ENCODE results near the gene ST3GAL6. TPM values are rescaled to one million over a fixed set of nuclear protein-coding genes. Genes with fewer than 3 reads are reported as not detected.

ST3GAL6 gene
- total and polyA plus RNA-seq, 2 experiments from 2014 or later = 9.6 to 16.1 TPM

DNA sequence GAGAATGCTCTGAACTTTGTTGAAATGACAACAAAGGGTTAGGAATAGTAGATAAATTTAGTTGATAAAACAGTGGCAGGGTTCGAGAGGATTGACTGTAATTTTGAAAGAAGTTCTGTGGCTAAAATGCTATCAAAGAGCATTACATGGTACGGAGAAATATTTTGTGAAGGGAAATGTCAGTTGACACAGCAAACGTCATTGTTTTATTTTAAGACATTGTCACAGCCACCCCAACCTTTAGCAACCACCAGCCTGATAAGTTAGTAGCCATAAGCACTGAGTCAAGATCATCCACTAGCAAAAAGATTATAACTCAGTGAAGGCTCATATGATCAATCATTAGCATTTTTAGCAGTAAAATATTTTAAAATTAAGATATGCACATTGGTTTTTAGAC lies 8.7 kb upstream of the ST3GAL6 start:
- Histone ChIP-seq H3K9me3 (ENCODE audit: low read depth) (no peaks in the 10 kb centered on the region), H3K27me3 (no peaks in the 10 kb centered on the region), H3K27ac (no peak overlapping the region), H3K9me2 (replicated peaks; ENCODE audit: insufficient read depth) (no peaks in the 10 kb centered on the region), H3K79me2 (no peaks in the 10 kb centered on the region), H3K4me1 (ENCODE audit: insufficient read depth) (peaks cover 6% of the 10 kb centered on the region), H3K4me2 (no peak overlapping the region), H3K4me3 (no peak overlapping the region), H2AFZ (no peak overlapping the region), H4K20me1 (ENCODE audit: insufficient read depth, poor library complexity, severe bottlenecking) (no peaks in the 10 kb centered on the region), H3K36me3 (replicated peaks; ENCODE audit: insufficient read depth, low read depth) (no peaks in the 10 kb centered on the region)
- no peak for DNase-seq (ENCODE audit: low spot score)
- 48% methylated on average over 3 of the region's 3 CpGs for WGBS (ENCODE audit: low lambda C conversion rate, missing lambda C conversion rate)
- TF ChIP-seq, protein P1, sequence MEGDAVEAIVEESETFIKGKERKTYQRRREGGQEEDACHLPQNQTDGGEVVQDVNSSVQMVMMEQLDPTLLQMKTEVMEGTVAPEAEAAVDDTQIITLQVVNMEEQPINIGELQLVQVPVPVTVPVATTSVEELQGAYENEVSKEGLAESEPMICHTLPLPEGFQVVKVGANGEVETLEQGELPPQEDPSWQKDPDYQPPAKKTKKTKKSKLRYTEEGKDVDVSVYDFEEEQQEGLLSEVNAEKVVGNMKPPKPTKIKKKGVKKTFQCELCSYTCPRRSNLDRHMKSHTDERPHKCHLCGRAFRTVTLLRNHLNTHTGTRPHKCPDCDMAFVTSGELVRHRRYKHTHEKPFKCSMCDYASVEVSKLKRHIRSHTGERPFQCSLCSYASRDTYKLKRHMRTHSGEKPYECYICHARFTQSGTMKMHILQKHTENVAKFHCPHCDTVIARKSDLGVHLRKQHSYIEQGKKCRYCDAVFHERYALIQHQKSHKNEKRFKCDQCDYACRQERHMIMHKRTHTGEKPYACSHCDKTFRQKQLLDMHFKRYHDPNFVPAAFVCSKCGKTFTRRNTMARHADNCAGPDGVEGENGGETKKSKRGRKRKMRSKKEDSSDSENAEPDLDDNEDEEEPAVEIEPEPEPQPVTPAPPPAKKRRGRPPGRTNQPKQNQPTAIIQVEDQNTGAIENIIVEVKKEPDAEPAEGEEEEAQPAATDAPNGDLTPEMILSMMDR (IDR thresholded peaks at IDR 0.05; ENCODE audit: poor library complexity) = no peak
- TF ChIP-seq EZH2 (IDR thresholded peaks at IDR 0.05; ENCODE audit: borderline replicate concordance) (no peak), EZH2phosphoT487 (IDR thresholded peaks at IDR 0.05; ENCODE audit: low read depth, severe bottlenecking, unreplicated experiment) (no peak)

DNA sequence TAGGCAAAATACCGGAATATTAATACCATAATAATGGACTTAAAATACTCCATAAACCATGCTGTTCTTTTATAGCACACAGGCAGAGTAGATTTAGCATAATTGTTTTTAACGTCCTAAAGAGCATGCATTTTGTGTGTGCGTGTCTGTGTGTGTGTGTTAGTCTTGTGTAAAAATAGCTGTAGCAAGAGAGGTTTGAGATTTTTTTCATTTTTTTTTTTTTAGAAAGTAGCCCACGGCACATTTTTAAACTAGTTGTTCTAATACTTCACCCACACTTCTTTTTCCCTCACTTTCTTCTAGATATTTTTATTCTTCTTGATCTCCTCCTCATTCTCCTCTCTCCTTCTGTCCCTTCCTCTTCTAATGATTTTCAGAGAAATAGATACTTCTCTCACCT lies 7.5 kb upstream of the ST3GAL6 start:
- peaks cover 6% of the 10 kb centered on the region for H3K4me1 ChIP-seq (ENCODE audit: insufficient read depth)
- no peaks in the 10 kb centered on the region for H3K27me3 ChIP-seq
- no peak overlapping the region for H3K4me3 ChIP-seq
- H3K36me3 ChIP-seq (replicated peaks; ENCODE audit: insufficient read depth, low read depth) = no peaks in the 10 kb centered on the region
- no peaks in the 10 kb centered on the region for H4K20me1 ChIP-seq (ENCODE audit: insufficient read depth, poor library complexity, severe bottlenecking)
- H3K9me3 ChIP-seq (ENCODE audit: low read depth) = no peaks in the 10 kb centered on the region
- 65% methylated on average over 4 of the region's 4 CpGs for WGBS (ENCODE audit: low lambda C conversion rate, missing lambda C conversion rate)
- TF ChIP-seq EZH2phosphoT487 (IDR thresholded peaks at IDR 0.05; ENCODE audit: low read depth, severe bottlenecking, unreplicated experiment) (no peak), EZH2 (IDR thresholded peaks at IDR 0.05; ENCODE audit: borderline replicate concordance) (no peak)
- TF ChIP-seq, protein P1 (IDR thresholded peaks at IDR 0.05; ENCODE audit: poor library complexity) = no peak
- H3K9me2 ChIP-seq (replicated peaks; ENCODE audit: insufficient read depth) = no peaks in the 10 kb centered on the region
- no peak overlapping the region for H2AFZ ChIP-seq
- H3K4me2 ChIP-seq = no peak overlapping the region
- no peaks in the 10 kb centered on the region for H3K79me2 ChIP-seq
- DNase-seq (ENCODE audit: low spot score) = no peak
- no peak overlapping the region for H3K27ac ChIP-seq

DNA sequence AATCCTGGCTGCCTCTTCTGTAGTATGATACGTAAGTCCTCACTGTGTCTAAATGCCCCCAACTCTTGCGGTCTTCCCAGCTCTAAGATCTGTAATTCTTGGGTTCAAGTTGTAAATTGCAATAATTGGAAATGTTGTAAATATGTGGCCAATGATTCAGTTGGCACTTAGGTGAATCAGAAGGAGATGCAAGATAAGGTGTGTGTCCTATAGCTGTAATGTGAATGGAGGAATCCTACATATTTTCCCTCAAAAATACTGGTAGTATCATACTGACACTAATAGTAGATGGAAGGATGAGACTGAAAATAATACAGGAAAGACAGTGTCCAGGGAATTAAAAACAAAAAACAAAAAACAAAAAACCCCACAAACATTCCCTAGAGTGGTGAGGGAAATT lies 3.5 kb upstream of the ST3GAL6 start:
- 98% methylated on average over 2 of the region's 2 CpGs for WGBS (ENCODE audit: low lambda C conversion rate, missing lambda C conversion rate)
- H3K27ac ChIP-seq = no peak overlapping the region
- H3K79me2 ChIP-seq = no peaks in the 10 kb centered on the region
- H4K20me1 ChIP-seq (ENCODE audit: insufficient read depth, poor library complexity, severe bottlenecking) = no peaks in the 10 kb centered on the region
- no peak overlapping the region for H2AFZ ChIP-seq
- DNase-seq (ENCODE audit: low spot score) = no peak
- peaks cover 6% of the 10 kb centered on the region for H3K4me1 ChIP-seq (ENCODE audit: insufficient read depth)
- no peak overlapping the region for H3K4me3 ChIP-seq
- TF ChIP-seq, protein P1 (IDR thresholded peaks at IDR 0.05; ENCODE audit: poor library complexity) = no peak
- TF ChIP-seq EZH2phosphoT487 (IDR thresholded peaks at IDR 0.05; ENCODE audit: low read depth, severe bottlenecking, unreplicated experiment) (no peak), EZH2 (IDR thresholded peaks at IDR 0.05; ENCODE audit: borderline replicate concordance) (no peak)
- no peaks in the 10 kb centered on the region for H3K36me3 ChIP-seq (replicated peaks; ENCODE audit: insufficient read depth, low read depth)
- no peaks in the 10 kb centered on the region for H3K27me3 ChIP-seq
- H3K4me2 ChIP-seq = no peak overlapping the region
- no peaks in the 10 kb centered on the region for H3K9me2 ChIP-seq (replicated peaks; ENCODE audit: insufficient read depth)
- H3K9me3 ChIP-seq (ENCODE audit: low read depth) = no peaks in the 10 kb centered on the region
